Fibroblast of skin of right biceps (primary cell): Measurements from ENCODE around the gene PID1.
A peak's percentile ranks its signal among the peaks of the same experiment; 100 is the strongest.

ENCODE experiments used
- DNase-seq: peaks from one replicate; pipeline ENCODE4 v3.0.0-alpha.2; 2013

Gene PID1

GRCh38 chr2:229059331-229060033 lies 211.6 kb downstream of the PID1 start:
- DNase-seq, result no peak

- no peak for DNase-seq
Observed at GRCh38 chr2:229057976-229058553, 213.0 kb downstream of the PID1 start.

- DNase-seq, result no peak
Observed at GRCh38 chr2:229054311-229054710, 216.8 kb downstream of the PID1 start.

GRCh38 chr2:229051798-229052197 lies 219.3 kb downstream of the PID1 start:
- DNase-seq, result no peak

GRCh38 chr2:229050133-229050532 lies 221.0 kb downstream of the PID1 start:
- no peak for DNase-seq

- no peak for DNase-seq
Observed at GRCh38 chr2:229048134-229048533, 223.0 kb downstream of the PID1 start.

GRCh38 chr2:229045671-229046070 lies 225.4 kb downstream of the PID1 start:
- DNase-seq, result no peak

GRCh38 chr2:229044581-229044980 lies 226.5 kb downstream of the PID1 start:
- peak; percentile 40 for DNase-seq

GRCh38 chr2:229043681-229044080 lies 227.4 kb downstream of the PID1 start:
- no peak for DNase-seq

GRCh38 chr2:229042349-229042748 lies 228.7 kb downstream of the PID1 start:
- no peak for DNase-seq

- no peak for DNase-seq
Observed at GRCh38 chr2:229041691-229042090, 229.4 kb downstream of the PID1 start.

GRCh38 chr2:229037621-229038020 lies 233.5 kb downstream of the PID1 start:
- DNase-seq, result no peak

- DNase-seq, result no peak
Observed at GRCh38 chr2:229033816-229034215, 237.3 kb downstream of the PID1 start.

- DNase-seq, result no peak
Observed at GRCh38 chr2:229032608-229033234, 238.4 kb downstream of the PID1 start.

- DNase-seq, result no peak
Observed at GRCh38 chr2:229027353-229028105, 243.6 kb downstream of the PID1 start.

GRCh38 chr2:229025653-229026052 lies 245.4 kb downstream of the PID1 start:
- no peak for DNase-seq

- DNase-seq, result no peak
Observed at GRCh38 chr2:229022652-229023051, 248.4 kb downstream of the PID1 start.

- no peak for DNase-seq
Observed at GRCh38 chr2:229022071-229022470, 249.0 kb downstream of the PID1 start.

- no peak for DNase-seq
Observed at GRCh38 chr2:229009816-229010215, 261.3 kb downstream of the PID1 start.

GRCh38 chr2:229003256-229003655 lies 267.8 kb downstream of the PID1 start:
- no peak for DNase-seq

- DNase-seq, result no peak
Observed at GRCh38 chr2:229001196-229001595, 269.9 kb downstream of the PID1 start.

GRCh38 chr2:228999326-228999725 lies 271.8 kb downstream of the PID1 start:
- no peak for DNase-seq

GRCh38 chr2:228988786-228989185 lies 282.3 kb downstream of the PID1 start:
- DNase-seq, result no peak
